Measurements from ENCODE around the gene RAI1. TPM values are rescaled to one million over a fixed set of nuclear protein-coding genes. Genes with fewer than 3 reads are reported as not detected.

Gene RAI1
- total and polyA plus RNA-seq, 2 experiments from 2014 or later, result 0.87 to 0.89 TPM

- Mint-ChIP-seq H3K4me1 (peaks cover 15% of the 10 kb centered on the region), H3K36me3 (ENCODE audit: low read depth) (no peaks in the 10 kb centered on the region)
- no peaks in the 10 kb centered on the region for H4K20me1 ChIP-seq (replicated peaks; ENCODE audit: insufficient read depth)
Observed at GRCh38 chr17:17760872-17761550, 79.8 kb downstream of the RAI1 start.

More at GRCh38 chr17:17760872-17761550, 79.8 kb downstream of the RAI1 start:
- H3K27me3 Mint-ChIP-seq (ENCODE audit: insufficient read depth, low read depth, poor library complexity), result peaks cover 2% of the 10 kb centered on the region
- H3K4me1 ChIP-seq (ENCODE audit: insufficient read depth), result no peaks in the 10 kb centered on the region
- TF ChIP-seq CREB1 (CRISPR knock-in tag; IDR thresholded peaks at IDR 0.05; ENCODE audit: low read depth) (no peak), JUNB (IDR thresholded peaks at IDR 0.05; ENCODE audit: unreplicated experiment) (no peak), NANOG (IDR thresholded peaks at IDR 0.05; ENCODE audit: borderline replicate concordance) (no peak), ZNF462 (CRISPR knock-in tag; IDR thresholded peaks at IDR 0.05) (no peak), ZNF114 (CRISPR knock-in tag; IDR thresholded peaks at IDR 0.05) (no peak), EZH2 (IDR thresholded peaks at IDR 0.05; ENCODE audit: low read depth, unreplicated experiment) (no peak), ZNF331 (CRISPR knock-in tag; IDR thresholded peaks at IDR 0.05; ENCODE audit: low read depth) (no peak)
- no peak overlapping the region for H3K27ac ChIP-seq (ENCODE audit: low read depth)
- H3K27ac Mint-ChIP-seq, result no peak overlapping the region
- H3K27me3 ChIP-seq (ENCODE audit: insufficient read depth), result no peaks in the 10 kb centered on the region
- no peak overlapping the region for H2AFZ ChIP-seq
- ATAC-seq (no peak), DNase-seq (ENCODE audit: low spot score) (no peak)
- no peaks in the 10 kb centered on the region for H3F3A ChIP-seq (replicated peaks; ENCODE audit: low read depth)
- no peaks in the 10 kb centered on the region for H3K9me2 ChIP-seq (ENCODE audit: insufficient read depth)
- no peak overlapping the region for H3K4me3 ChIP-seq
- no peaks in the 10 kb centered on the region; the same call in 2 of the 3 replicates for H3K9me3 Mint-ChIP-seq
- H3K4me3 Mint-ChIP-seq, result no peak overlapping the region
- no peaks in the 10 kb centered on the region for H3K79me2 ChIP-seq (replicated peaks; ENCODE audit: insufficient read depth)
- no peak overlapping the region for H3K4me2 ChIP-seq
- H3K36me3 ChIP-seq (ENCODE audit: insufficient read depth), result no peaks in the 10 kb centered on the region

Measured in GM23338 (cell line).